Uterus (tissue), 2 donors: Measurements from ENCODE around the gene RAB11FIP4.

Experiments
- CTCF ChIP-seq, 4 experiments: fragments of 200-600 bp in 2 of 4; fragments of 450-650 bp in 2 of 4; sonication (generic) in 2 of 4; IDR thresholded peaks; one replicate each; pipeline ENCODE4 v1.5.1; 2016 to 2019; ENCODE audit warnings: antibody characterized with exemption in 4 of 4, mild to moderate bottlenecking in 2 of 4, moderate library complexity in 1 of 4
- POLR2A ChIP-seq, 2 donors: fragments of 450-650 bp; IDR thresholded peaks; one replicate each; pipeline ENCODE4 v1.6.1; 2016; ENCODE audit warnings: antibody characterized with exemption in 2 of 2, mild to moderate bottlenecking in 1 of 2, moderate library complexity in 1 of 2

GRCh38 chr17:31488982-31489294 lies 97.5 kb downstream of the RAB11FIP4 start:
- TF ChIP-seq CTCF (IDR thresholded peaks at IDR 0.05) (no peak), POLR2A (IDR thresholded peaks at IDR 0.05) (no peak)
